ENCODE measurements around the gene OXSR1.
"Not testable (repeated sequence)": the region's sequence is repeated elsewhere in the genome, so short reads cannot be mapped to it uniquely, and the experiment has no call there.

Gene OXSR1

GRCh38 chr3:38219609-38220197 lies 54.4 kb downstream of the OXSR1 start:
- no peak for DNase-seq (ENCODE audit: low read depth in 2 of 3, low spot score in 2 of 3)

GRCh38 chr3:38221005-38221404 lies 55.7 kb downstream of the OXSR1 start:
- DNase-seq (ENCODE audit: low read depth in 2 of 3, low spot score in 2 of 3), result no peak

- DNase-seq (ENCODE audit: low read depth in 2 of 3, low spot score in 2 of 3), result no peak
Measured at GRCh38 chr3:38222032-38222634, 56.8 kb downstream of the OXSR1 start.

DNA sequence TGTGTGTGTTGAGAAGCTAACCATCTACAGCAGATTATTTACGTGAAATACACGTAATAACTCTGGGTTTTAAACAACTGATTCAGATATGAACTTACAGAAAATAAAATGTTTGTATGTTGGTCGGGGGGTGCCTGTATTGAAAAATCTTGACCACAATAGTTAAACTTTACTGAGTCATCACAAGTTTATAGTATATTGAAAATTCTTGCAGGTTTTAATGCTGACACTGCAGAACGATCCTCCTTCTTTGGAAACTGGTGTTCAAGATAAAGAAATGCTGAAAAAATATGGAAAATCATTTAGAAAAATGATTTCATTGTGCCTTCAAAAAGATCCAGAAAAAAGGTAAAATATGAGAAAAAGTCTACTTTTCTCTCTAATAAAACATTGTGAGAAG lies 59.0 kb downstream of the OXSR1 start:
- DNase-seq (ENCODE audit: low read depth in 2 of 3, low spot score in 2 of 3), result no peak

GRCh38 chr3:38226273-38226672 lies 60.9 kb downstream of the OXSR1 start:
- no peak for DNase-seq (ENCODE audit: low read depth in 2 of 3, low spot score in 2 of 3)

GRCh38 chr3:38227989-38228388 lies 62.7 kb downstream of the OXSR1 start:
- DNase-seq (ENCODE audit: low read depth in 2 of 3, low spot score in 2 of 3), result no peak

DNA sequence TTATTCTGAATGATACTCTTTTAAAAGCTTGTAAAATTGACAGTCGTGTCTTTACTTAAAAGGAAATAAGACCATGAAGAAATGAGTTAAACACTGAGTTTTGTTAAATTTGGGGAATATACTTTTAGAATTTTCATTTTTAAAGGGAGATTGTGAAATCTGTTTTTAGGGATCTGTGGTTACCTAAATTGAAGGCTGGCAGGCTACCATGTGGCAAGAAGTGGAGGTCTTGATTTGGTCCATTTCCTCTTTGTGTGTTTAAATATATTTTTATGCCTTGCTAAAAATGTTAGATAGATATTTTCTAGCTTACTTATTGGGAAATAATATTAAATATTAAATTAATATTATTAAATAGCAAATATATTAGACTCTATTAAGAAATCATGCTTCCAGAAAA lies 63.7 kb downstream of the OXSR1 start:
- DNase-seq (ENCODE audit: low read depth in 2 of 3, low spot score in 2 of 3), result no peak

GRCh38 chr3:38232701-38233100 lies 67.4 kb downstream of the OXSR1 start:
- no peak for DNase-seq (ENCODE audit: low read depth in 2 of 3, low spot score in 2 of 3)

GRCh38 chr3:38235466-38235865 lies 70.1 kb downstream of the OXSR1 start:
- DNase-seq (ENCODE audit: low read depth in 2 of 3, low spot score in 2 of 3), result no peak

DNA sequence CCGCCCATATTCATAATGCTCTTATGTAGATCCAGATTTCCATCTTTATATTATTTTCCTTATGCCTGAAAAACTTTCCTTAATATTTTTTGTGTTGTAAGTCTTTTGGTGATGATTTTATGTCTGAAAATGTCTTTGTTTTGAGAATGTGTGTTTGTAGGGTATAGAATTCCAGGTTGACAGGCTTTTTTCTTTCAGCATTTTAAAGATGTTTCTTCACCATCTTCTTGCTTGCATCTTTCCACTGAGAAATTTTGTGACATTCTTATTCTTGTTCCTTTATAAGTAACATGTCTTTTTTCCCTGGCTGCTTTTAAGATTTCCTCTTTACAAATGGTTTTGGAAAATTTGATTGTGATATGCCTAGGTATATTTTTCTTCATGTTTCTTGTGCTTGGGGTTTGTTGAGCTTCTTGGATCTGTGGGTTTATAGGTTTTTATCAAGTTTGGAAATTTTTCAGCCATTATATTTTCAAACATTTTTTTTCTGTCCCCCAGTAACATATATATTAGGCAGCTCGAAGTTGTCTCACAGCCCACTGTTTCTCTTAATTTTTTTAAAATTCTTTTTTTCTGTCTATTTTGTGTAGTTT lies 73.2 kb downstream of the OXSR1 start:
- no peak for DNase-seq (ENCODE audit: low read depth in 2 of 3, low spot score in 2 of 3)

DNA sequence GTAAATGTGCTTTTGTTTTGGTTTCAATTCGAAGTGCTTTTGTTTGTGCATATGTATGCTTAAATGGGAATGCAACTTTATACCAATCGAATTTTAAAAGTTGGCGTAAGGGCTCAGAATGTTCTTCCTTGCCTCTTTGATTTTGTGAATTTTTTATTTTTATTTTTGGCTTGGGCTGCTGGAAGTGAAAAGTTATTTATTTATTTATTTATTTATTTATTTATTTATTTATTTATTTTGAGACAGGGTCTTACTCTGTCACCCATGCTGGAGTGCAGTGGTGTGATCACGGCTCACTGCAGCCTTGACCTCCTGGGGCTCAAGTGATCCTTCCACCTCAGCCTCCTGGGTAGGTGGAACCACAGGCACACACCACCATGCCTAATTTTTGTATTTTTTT lies 77.5 kb downstream of the OXSR1 start:
- DNase-seq (ENCODE audit: low read depth in 2 of 3, low spot score in 2 of 3), result not testable (repeated sequence)

- no peak for DNase-seq (ENCODE audit: low read depth in 2 of 3, low spot score in 2 of 3)
Measured at GRCh38 chr3:38245930-38246329, 80.6 kb downstream of the OXSR1 start.

- DNase-seq (ENCODE audit: low read depth in 2 of 3, low spot score in 2 of 3), result no peak
Measured at GRCh38 chr3:38247366-38248035, 82.2 kb downstream of the OXSR1 start.

DNA sequence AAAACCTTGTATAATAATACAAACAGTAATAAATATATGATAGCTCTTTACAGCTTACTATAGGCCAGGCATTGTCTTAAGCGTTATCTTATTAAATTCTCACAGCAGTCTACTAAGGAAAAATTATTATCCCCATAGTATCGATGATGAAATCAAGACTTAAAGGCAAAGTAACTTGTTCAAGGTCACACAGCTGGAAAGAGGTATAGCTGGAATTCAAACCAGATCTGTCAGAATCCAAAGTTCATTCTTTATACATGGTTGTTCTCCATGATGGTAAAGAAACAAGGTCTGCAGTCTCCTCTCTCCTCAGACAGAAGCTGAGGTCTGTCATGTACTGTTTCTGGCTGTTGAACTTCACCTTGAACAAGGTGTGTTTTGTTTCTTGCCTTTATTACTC lies 84.9 kb downstream of the OXSR1 start:
- no peak for DNase-seq (ENCODE audit: low read depth in 2 of 3, low spot score in 2 of 3)

GRCh38 chr3:38251197-38251596 lies 85.9 kb downstream of the OXSR1 start:
- no peak for DNase-seq (ENCODE audit: low read depth in 2 of 3, low spot score in 2 of 3)

- DNase-seq (ENCODE audit: low read depth in 2 of 3, low spot score in 2 of 3), result no peak
Measured at GRCh38 chr3:38253704-38254103, 88.4 kb downstream of the OXSR1 start.

GRCh38 chr3:38254872-38255271 lies 89.5 kb downstream of the OXSR1 start:
- DNase-seq (ENCODE audit: low read depth in 2 of 3, low spot score in 2 of 3), result no peak

DNA sequence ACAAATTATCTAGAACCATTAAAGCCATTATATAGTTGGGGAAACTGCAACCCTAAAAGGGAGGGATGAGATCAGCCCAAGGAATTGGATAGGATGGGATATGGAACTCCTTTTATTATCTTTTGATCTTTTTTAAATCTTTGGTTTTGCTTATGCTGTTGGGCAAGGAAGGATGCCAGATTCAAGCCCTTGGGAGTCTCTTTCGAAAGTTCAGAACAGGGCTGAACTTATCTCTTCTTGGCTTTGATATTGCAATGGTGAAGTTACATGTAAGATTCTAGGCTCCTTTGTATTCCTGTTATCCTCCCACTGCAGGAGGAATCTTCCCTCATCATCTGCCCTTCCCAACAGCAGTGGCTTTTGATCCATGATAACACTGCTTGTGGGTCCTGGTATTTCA lies 90.3 kb downstream of the OXSR1 start:
- no peak for DNase-seq (ENCODE audit: low read depth in 2 of 3, low spot score in 2 of 3)

- no peak for DNase-seq (ENCODE audit: low read depth in 2 of 3, low spot score in 2 of 3)
Measured at GRCh38 chr3:38257583-38257982, 92.2 kb downstream of the OXSR1 start.

DNA sequence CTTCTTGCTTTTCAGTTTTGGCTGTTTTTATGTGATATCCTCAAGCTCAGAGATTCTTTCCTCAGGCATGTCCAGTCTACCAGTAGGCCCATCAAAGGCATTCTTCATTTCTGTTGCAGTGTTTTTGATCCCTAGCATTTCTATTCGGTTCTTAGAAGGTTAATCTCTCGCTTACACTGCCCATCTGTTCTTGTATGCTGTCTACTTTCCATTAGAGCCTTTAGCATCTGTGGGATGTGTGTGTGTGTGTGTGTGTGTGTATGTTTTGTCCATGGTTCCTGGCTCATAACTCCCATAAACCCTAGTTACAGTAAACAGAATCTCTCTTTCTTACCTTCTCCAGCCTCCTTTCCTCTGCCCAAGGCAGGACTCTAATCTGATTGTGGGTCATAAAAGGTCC lies 95.1 kb downstream of the OXSR1 start:
- DNase-seq (ENCODE audit: low read depth in 2 of 3, low spot score in 2 of 3), result no peak

DNA sequence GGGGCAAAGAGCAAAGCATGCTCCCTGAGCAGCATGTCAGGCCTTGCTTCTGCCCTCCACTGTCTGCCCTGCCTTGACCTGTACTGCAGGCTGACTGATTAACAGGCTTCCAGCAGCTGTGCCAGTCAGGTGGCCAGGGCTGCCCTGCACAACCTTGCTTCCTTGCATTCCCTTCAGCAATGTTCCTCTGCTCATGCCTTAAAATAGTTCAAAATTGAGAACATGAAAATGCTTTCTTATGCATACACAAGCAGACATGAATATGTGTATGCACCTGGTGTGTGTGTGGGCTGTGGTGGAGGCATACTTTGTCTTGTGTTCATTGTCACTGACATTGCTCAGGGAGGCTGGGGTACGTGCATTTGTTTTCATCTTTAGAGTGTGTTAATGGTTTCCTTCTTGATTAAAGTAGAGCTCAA lies 99.0 kb downstream of the OXSR1 start:
- no peak for DNase-seq (ENCODE audit: low read depth in 2 of 3, low spot score in 2 of 3)

GRCh38 chr3:38264779-38265178 lies 99.4 kb downstream of the OXSR1 start:
- no peak for DNase-seq (ENCODE audit: low read depth in 2 of 3, low spot score in 2 of 3)
